Peyer's patch (tissue), 4 donors: ENCODE measurements around the gene TC2N.

Source experiments
- CTCF ChIP-seq, 6 experiments: fragments of 450-650 bp in 4 of 6; fragments of 200-600 bp in 2 of 6; sonication (generic) in 1 of 6; IDR thresholded peaks; one replicate each; pipeline ENCODE4 v1.5.1; 2017 to 2019; ENCODE audit warnings: antibody characterized with exemption in 6 of 6, mild to moderate bottlenecking in 3 of 6, moderate library complexity in 1 of 6
- POLR2A ChIP-seq, 2 donors: fragments of 450-650 bp; IDR thresholded peaks; one replicate each; pipeline ENCODE4 v1.5.1; 2017; ENCODE audit warnings: antibody characterized with exemption in 2 of 2, mild to moderate bottlenecking in 2 of 2, moderate library complexity in 2 of 2

GRCh38 chr14:91883753-91884152, 16.4 kb upstream of the TC2N start:
- TF ChIP-seq CTCF (IDR thresholded peaks at IDR 0.05) (no peak), POLR2A (IDR thresholded peaks at IDR 0.05) (no peak)
